HG03457 (cell line): ENCODE results near the gene HSD11B2.

ENCODE experiments used
- ATAC-seq: cut with Tn5 transposase; IDR thresholded peaks from one replicate; pipeline ENCODE4 v1.9.1; 2021; ENCODE audit warnings: moderate number of reproducible peaks; ENCODE audit not compliant: unreplicated experiment

HSD11B2 gene

DNA sequence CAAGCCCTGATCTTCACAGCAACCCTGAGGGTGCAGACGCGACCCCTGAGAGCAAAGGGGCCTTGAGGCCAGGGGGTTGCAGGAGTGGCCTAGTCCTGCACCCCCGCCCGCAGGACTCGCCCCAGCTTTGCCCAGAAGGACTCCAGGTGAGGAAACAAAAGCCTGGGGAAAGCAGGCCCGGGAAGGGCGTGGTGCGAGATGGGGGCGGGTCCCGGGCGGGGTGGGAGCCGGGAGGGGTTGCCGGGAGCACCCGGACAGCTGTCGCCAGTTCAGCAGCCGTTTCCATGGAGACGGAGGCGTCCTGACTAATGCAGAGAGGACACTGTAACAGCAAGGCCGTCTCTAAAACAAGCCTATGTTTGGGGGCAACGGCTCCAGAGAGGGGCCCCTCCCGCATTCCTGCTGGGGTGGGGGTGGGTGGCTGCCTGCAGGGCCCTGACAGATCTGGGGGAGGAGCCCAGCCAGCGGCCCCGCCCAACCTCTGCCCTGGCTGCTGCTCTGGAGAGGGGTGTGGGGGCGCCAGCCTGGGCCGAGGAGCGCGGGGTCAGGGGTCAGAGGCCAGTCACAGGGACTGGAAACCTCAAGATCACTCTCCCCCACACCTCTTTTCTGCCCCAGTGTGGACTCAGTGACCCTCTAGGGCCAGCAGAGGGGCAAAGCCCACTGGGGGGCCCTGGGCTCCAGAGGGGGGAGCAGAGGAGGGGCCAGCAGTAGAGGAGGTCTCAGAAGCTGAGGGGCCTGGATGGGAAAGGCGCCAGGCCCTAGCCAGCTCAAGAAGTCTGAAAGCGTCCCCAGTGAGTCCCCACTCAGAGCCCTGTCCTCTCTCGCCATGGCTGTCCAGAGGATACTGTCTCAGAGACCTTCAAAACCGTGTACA is 34.5 kb upstream of the HSD11B2 start:
- no peak for ATAC-seq

DNA sequence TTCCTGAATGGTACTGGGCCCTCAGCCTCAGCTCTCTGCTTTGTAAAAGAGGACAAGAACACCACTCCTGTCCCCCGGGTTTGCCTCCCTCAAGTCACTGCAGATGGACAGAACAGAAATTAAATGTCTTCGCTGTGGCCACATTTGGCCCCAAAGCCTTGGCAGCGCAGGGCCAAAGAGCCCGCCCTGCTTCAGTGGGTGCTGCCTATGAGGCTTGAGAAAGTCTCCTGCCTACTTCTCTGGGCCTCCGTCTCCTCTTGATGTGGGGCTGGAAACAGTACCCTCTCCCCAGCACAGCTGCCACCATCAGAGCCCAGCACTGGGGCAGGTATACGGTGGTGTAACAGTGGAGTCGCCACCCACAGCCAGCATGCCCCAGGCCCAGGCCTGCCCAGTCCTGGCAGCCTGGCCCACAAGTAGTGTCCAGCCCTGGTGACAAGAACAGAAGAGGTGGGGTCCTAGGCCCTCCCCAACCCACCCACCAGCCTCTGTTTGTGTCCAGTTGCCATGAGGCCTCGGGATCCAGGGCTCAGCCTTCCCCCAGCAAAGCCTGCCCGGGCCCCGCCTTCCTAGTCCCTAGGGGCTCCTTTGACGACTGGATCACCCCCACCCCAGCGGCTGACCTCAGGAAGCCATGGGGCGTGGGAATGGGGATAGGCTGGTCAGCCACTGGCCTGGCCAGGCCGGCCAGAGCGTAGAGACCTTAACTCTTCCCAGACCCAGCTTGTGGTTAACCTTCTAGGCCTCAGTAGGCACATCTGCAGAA is 33.7 kb upstream of the HSD11B2 start:
- ATAC-seq, result no peak

DNA sequence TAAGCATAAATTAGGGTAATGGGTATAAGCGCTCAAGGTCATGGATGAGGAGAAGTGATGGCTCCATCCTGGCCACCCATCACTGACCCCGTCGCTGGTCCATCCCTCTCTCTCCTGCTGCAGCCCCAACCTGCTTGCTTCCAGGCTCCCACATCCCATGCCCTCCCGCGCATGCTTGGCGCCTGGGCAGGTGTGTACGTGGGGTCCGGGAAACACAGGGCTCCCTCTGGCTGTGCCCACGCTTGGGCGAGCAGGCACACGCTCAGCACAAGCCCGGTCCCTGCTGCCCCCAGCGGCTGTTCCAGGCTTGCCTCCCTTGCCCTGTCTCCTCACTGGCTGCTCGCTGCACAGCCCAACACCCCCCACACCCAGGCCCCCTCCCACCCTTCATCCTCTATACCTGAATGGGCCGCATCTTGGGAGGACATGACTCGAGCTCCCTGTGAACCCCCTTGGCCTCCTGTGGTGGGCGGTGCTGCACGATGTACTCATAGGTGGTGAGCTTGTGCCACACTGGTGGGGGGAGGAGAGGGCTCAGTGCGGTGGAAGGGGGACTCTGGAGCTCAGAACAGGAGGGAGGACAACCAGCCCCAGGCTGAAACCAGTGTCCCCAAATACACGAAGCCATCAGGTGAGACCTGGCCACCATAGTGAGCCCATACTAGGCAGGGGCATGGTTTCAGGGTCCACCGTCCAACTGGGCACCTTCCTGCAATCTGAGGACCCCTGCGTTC is 32.9 kb upstream of the HSD11B2 start:
- no peak for ATAC-seq

DNA sequence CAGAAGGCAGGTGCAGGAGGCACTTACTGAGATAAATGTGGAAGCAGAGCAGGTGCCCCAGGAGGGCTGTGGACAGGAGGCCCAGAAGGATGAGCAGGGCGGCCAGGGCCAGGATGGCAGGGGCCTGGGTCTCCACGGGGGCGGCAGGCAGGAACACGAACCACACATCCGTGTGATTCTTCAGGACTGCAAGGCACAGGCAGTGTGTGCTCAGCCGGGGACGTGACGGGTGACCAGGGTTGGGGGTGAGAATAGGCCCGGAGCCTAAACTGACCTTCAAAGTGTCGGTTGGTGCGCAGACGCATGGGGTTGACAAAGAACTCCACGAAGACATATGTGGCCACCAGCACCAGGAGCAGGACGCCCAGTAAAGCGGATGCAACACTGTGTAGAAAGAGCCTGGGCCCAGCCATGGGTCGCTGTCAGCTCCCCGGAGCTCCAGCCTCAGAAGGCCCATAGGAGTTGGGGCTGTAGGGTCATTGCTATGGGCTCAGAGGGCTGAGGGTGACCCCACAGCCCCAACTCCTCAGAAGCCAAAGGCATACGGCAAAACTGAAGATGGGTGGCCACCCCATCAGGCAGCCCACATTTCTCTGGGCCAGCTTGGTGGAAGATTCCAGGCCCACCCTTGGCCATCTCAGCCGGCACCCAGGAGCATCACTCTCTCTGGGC is 32.2 kb upstream of the HSD11B2 start:
- no peak for ATAC-seq

DNA sequence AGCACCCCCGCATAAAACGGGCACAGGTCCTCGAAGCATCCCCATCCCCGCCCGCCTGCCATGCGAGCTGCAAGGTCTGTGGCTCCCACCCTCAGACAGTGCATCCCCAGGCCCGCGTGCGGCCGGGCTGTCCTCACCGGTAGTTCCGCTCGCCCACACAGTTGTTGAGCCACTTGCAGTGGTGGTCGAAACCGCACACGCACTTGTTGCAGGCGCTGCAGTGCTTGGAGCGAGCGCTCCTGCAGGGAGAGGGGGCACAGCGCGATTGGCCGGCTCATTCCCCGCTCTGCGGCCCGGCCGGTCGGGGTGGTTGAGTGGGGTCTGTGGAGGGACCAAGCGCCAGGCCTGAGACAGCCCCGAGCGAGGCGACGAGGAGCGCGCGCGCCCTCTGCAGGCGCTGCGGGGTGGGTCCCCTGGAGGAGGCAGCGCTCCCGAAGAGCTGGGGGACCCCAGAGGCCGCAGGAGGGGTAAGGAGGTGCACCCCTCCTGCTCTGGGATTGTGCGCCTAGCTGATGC is 31.6 kb upstream of the HSD11B2 start:
- no peak for ATAC-seq

DNA sequence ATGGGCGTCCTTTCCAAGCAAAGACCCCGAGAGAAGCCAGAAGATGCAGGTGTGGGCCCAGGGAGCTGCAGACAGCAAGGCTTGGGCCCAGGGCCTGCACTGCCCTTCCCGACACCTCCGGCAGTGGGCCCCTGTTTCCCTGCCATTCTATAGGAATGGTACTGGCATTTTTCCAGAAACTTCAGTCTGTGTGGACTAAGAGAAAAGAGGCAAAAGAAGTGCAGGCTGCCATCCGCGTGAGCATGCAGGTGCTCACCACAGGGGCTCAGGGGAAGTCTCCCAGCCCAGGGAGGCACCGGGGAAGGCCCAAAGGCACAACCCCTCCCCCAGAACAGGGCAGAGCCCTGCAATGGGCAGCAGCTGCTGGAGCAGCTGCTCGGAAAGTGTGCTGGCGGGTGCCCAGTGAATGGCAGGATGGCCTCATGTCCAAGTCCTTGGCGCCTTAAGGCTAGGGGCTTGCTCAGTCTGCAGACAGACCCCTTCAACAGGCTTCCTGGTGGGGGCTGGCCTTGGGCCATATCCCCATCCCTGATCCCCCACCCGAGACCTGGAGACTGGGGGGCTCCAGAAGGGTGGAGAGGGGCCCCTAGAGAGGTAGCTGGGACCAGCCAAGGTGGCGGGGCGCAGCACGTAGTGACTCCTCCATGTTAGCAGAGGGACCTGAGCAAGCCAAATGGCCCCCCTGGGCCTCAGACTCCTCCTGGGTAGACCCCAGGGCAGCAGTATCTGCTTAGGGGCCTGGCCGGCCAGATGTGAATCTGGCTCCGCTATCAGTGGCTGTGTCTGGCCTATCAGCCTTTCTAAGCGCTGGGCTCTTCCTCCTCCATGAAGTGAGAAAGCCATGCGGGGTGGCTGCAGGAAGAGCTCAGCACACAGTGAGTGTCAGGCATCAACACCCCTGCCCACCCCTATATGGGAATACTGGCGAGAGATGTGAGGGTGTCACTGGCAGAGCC is 30.9 kb upstream of the HSD11B2 start:
- ATAC-seq, result no peak

DNA sequence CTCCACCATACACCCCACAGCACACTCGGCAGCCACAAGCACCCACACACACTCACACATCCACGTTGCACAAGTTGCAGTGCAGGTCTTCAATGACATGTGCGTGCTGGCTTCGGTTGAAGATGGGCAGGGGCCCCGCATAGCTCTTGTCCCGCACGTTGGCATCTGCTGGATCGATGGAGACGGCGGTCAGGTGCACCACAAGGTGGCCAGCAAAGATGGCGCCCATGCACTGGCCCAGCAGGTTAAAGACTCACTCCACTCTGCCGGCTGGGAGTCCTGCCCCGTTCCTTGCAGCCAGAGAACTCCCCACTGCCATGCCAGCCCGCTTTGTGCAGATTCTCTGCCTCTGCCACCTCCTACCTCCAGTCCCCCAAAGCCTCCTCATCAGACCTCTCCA is 30.0 kb upstream of the HSD11B2 start:
- ATAC-seq, result no peak

DNA sequence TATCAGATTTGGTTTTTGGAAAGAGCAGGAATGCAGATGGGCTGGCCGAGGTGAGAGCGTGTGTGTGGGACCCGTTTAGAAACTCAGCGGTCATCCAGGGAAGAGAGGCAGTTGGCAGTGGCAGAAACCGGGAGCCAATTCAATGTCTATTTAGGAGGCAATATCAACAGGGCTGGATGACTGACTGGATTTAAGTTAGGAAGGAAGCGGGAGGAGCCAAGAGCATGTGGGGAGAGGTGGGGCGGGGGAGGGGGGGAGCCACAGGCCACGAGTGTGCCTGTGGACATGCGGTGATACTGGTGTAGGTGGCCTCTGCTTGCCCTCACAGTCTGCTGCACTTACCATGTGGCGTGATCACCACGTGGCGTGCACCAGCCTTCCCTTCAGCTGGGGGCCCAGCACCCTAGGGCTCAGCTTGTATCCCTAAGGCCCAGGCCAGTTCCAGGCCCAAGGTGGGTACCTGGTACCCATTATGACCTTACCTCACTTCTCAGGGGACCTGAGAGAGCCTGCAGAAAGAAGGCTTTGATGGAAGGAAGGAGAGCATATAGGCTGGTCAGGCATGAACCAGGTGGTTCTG is 26.9 kb upstream of the HSD11B2 start:
- ATAC-seq, result no peak

DNA sequence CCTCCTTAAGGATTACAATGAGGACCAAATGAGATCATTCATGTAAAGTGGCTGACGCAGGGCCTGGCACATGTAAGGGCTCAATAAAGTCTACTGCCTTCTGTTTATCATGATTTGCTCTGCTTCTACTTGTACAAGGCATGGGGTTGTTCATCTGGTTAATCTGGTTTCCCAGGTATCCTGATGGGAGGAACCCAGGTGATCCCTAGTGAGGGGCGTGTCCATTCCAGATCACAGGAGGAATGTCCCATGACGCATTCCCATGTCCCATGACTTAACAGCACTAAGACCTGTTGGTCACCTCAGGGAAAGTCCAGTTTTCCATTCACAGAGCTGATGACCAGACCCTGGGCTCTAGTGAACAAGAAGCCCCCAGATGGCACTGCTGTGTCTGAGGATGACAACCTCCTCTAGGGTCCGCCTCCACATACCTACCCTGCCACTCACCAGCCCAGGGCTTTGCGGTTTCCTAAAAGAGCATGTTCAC is 26.1 kb upstream of the HSD11B2 start:
- ATAC-seq, result no peak

DNA sequence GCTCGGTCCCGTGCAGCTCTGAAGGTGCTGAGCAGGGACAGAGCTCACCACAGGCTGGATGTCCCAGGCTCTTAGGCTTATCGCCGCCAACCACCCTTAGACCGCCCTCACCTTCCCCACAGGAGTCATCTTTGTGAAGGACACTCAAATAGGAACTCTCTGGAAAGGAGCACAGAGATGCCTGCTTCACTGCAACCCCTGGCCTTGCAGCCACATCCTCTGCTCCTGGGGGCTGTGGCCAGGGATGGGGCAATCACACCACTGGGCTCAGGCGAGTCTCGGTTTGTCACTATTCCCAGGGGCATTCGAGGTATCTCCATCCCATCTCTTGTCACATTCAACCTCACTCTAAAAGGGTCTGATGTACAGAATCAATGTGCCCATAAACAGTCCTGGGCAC is 25.6 kb upstream of the HSD11B2 start:
- ATAC-seq, result no peak

DNA sequence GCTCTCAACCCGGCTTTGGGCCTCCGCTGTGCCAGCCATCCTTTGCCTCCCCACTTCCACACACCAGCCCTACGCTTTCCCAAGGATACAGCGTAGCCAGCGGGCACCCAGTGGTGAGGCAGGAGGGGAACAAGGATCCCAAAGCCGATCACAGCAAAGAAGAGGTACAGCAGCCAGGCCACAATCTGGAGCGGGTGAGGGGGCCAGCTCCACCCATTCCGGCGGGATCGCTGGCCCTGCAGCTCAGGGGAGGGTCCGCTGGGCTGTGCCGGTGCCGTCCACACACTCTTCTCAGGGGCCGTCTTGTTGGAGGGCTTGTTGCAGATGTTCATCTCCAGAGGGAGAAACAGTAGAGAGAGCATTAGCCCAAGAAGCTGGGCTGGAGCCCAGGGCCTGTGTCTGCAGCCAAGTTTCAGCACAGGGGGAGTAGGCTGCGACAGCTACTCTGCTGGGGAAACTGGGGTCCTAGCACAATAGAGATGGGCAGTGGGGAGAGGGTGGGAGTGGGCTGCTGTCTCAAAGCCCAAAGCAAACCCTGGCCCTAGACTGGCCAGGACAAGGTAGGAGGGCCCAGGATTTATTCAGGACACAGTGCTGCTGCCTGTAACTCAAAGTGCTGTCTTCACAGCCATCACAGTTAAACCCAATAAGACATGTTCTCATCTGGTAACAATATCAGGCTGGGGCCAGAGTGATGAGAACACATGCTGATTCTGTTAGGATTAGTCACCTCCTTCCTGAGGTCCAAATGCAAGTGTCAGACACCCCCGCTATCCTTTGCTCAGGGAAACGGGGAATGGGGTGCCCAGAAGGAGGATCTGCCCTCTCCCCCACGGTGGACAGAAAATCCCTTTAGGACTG is 24.6 kb upstream of the HSD11B2 start:
- ATAC-seq, result no peak

DNA sequence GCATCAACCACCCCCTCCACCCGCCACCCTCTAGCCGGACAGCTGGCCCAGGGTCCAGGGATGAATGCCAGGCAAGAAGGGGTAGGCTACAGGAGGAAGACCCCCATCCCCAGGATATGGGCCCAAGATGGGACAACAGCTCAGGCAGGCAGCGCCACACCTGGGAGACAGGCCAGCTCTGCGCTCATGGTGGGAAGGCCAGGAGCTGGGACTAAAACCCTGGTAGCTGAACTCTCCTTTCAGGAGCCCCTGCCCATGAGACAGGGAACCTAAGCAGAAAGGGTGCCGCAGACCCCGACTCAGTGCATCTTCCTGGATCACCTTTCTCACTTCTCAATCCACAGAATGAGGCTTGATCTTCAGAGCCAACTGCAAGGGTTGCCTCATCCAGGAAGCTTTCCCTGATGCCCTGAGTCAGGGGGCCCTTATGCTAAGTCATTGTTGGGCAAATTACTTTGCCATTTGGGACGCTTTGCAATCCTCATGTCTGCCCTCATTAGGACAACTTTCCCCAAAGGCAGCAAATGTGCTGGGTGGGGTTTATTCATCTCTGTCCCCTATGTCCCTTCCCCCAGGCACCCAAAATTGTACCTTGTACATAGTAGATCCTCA is 23.6 kb upstream of the HSD11B2 start:
- no peak for ATAC-seq

DNA sequence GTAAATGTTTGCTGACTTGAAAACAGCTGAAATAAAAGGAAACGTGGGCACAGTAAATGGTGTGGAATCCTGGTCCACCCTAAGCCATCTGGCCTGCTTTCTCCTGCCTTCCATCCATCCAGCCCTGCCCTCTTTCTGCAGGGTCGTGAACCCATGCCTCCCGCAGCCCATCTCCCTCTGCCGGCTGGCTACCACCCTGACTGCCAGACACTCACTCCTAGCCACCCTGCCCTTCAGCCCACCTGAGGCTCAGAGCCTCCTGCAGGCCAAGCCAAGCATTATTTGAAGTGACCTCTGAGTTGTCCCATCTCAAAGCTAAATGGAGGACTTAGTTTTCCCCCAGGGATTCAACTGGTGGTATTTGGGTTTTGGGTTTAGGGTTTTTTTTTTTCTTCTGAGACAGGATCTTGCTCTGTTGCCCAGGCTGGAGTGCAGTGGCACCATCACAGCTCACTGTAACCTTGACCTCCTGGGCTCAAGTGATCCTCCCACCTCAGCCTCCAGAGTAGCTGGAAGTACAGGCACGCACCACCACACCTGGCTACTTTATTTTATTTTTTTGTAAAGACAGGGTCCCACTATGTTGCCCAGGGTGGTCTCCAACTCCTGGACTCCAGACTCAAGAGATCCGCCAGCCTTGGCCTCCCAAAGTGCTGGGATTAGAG is 23.0 kb upstream of the HSD11B2 start:
- ATAC-seq, result no peak

DNA sequence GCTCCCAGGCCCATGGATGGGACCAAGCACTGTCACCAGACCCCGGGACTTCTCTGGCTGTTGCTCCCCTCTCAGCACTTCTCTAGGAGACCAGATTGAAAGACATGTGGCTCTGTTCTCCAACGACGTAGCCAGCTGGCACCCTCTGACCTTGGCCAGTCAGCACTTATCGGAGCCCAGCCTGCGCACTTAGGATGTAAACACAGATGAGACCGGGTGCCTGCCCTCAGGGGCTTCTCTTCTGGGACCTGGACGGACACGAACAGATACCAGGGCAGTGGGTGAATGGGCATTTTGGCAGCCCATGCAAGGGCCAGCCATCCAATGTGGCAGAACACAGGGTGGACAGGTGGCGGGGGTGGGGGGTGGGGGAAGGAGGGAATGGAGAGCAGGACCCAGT is 21.3 kb upstream of the HSD11B2 start:
- no peak for ATAC-seq

DNA sequence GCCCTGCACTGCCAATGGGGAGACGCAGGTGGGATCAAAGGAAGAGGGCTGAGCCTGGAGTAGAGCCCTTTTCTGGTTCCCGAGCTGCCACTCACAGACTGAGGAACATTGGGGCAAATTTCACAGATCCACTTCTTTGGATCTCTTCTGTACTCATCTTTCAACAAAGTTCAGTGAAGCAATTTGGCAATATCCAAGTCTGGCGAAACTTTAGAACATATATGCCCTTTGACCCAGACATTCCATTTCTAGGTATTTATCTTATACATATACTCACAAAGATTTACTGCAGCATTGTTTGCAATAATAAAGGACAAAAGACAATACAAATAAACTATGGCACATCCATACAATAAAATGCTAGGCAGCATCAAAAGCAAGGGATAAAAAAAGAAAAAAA is 19.6 kb upstream of the HSD11B2 start:
- no peak for ATAC-seq

DNA sequence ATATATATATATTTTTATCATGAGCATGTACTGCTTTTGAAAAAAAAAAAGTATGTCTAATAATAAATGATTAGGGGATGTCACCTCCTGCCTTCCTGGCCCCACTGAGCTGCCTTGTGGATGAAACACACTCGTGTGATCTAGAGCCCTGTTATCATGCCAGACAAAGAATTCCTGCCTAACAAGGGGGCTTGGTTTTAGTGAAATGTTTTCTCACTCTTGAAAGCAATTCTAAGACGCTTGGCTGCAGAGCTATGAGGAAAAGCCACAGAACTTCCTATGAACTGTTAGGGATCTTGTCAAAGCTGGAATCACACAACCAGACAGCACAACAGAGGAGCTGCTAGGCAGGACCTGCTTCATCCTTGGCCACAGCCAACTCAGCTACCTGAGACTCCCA is 18.6 kb upstream of the HSD11B2 start:
- no peak for ATAC-seq
